Adrenal gland (tissue), 5 donors: ENCODE results near the gene TMEM135.

Source experiments
- CTCF ChIP-seq, 6 experiments: fragments of 450-650 bp in 4 of 6; fragments of 200-600 bp in 2 of 6; sonication (generic) in 1 of 6; IDR thresholded peaks; 1 replicate in 5 of 6; 2 replicates in 1 of 6; pipeline versions ENCODE4 v1.5.1 to v1.8.0; 2016 to 2021; ENCODE audit warnings: antibody characterized with exemption in 6 of 6, mild to moderate bottlenecking in 2 of 6, moderate library complexity in 1 of 6
- POLR2A ChIP-seq, 2 donors: fragments of 450-650 bp; IDR thresholded peaks; one replicate each; pipeline ENCODE4 v1.6.1; 2017; ENCODE audit warnings: antibody characterized with exemption in 2 of 2, mild to moderate bottlenecking in 2 of 2, moderate library complexity in 1 of 2
- donor health status: DM: no; HTN: no; CAD: no.

- TF ChIP-seq CTCF (IDR thresholded peaks at IDR 0.05) (no peak), POLR2A (IDR thresholded peaks at IDR 0.05) (no peak)
Observed at GRCh38 chr11:87012673-87013072, 25.1 kb upstream of the TMEM135 start.
